ENCODE results near the gene ARL8B.
A peak's percentile ranks its signal among the peaks of the same experiment; 100 is the strongest.
"Not testable (repeated sequence)": the region's sequence is repeated elsewhere in the genome, so short reads cannot be mapped to it uniquely, and the experiment has no call there.

ARL8B gene

GRCh38 chr3:5122030-5122740 is at the start of gene ARL8B:
Gene ARL8B (plus strand): TSS chr3:5122292. CDS start chr3:5122466, 174 bp downstream.
- DNase-seq (ENCODE audit: low read depth) = peak; percentile 43

GRCh38 chr3:5073374-5074085 is 48.6 kb upstream of the ARL8B start:
- DNase-seq (ENCODE audit: low read depth) = no peak

DNA sequence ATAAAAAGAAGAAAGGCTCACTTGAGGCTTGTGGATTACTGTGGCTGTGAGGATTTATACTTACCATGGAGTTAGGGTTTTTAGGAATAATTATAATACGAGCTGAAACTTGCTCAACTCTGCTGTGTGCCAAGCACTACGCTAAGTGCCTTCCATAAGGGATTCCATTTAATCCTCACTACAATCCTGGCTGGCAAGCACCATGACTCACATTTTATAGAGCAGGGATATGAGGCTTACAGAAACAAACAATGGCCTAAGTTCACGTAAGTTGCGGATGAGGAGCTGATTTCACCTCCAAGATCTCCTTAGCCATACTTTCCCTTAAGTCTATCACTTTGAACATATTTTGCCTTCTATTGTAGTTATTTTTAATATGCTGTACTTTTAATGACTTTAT is 43.9 kb upstream of the ARL8B start:
- DNase-seq (ENCODE audit: low read depth) = no peak

- DNase-seq (ENCODE audit: low read depth) = no peak
Observed at GRCh38 chr3:5079761-5080160, 42.3 kb upstream of the ARL8B start.

DNA sequence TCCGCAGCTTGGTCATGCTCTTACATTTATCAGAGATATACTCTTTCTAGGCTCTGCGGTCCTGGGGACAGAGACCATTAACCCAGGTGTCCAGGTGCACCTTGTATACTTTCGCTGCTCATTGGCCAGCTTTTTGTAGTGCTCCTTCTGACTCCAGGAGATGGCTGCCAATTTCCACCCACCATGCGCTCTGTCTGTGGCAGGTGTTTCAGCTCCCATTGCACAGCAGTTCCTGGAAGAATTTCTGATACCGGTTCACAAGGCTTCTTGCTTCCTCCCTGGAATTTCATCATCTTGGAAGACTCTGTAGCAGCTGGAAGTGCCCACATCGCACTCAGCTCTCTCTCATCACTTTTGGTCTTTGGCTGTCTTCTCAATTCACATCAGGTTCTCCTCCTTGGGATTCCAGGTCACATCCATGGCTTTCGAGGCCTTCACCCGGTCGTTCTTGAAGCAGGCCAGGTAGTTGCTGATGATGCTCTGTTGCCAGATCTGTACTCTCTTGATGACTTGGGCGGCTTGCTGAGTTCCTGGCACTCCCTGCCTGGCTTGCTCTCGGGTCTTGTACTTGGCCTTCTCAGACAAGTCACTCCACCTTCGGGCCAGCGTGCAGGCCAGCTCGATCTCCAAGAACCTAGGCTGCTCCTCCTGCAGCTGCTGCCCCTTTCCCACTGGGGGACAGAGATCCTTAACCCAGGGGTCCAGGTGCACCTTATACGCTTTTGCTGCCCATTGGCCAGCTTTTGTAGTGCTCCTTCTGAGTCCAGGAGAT is 41.1 kb upstream of the ARL8B start:
- DNase-seq (ENCODE audit: low read depth) = no peak

DNA sequence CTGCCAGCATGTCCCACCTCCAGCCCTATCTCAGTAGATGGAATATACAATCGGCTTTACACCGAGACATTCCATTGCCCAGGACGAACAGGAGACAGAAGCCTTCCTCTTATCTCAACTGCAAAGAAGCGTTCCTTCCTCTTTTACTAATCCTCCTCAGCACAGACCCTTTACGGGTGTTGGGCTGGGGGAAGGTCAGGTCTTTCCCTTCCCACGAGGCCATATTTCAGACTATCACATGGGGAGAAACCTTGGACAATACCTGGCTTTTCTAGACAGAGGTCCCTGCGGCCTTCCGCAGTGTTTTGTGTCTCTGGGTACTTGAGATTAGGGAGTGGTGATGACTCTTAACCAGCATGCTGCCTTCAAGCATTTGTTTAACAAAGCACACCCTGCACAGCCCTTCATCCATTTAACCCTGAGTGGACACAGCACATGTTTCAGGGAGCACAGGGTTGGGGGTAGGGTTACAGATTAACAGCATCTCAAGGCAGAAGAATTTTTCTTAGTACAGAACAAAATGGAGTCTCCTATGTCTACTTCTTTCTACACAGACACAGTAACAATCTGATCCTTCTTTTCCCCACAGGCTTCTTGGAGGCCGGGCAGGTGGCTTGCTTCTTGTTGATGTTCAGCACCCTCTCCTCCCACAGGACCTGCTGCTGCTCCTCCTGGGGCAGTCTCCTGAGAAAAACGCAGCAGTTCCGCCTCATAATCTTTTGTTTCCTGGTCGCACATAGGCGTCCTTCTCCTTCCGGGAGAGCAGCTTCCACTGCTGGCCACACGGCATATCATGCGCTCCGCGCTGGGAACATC is 39.9 kb upstream of the ARL8B start:
- not testable (repeated sequence) for DNase-seq (ENCODE audit: low read depth)

- no peak for DNase-seq (ENCODE audit: low read depth)
Observed at GRCh38 chr3:5082789-5083115, 39.3 kb upstream of the ARL8B start.

- DNase-seq (ENCODE audit: low read depth) = no peak
Observed at GRCh38 chr3:5084224-5084623, 37.9 kb upstream of the ARL8B start.

DNA sequence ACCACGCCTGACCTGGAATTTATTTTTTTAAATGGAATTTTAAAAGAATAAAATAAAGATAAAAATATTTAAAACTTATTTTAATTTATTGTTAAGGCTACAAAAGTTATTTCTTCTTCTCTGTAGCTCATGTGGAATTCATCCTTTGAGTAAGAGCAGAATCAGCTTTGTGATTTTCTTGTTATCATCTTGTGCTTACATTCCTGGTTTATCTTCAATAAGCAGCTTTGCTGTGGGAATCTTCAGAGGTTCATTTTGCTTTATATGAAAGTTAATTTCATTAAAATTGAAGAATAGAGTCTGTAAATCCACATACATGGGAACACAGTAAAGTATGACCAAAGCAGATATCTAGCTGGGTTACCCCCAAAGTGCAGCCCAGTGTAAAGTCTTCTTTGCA is 35.4 kb upstream of the ARL8B start:
- no peak for DNase-seq (ENCODE audit: low read depth)

GRCh38 chr3:5087209-5087608 is 34.9 kb upstream of the ARL8B start:
- DNase-seq (ENCODE audit: low read depth) = no peak

DNA sequence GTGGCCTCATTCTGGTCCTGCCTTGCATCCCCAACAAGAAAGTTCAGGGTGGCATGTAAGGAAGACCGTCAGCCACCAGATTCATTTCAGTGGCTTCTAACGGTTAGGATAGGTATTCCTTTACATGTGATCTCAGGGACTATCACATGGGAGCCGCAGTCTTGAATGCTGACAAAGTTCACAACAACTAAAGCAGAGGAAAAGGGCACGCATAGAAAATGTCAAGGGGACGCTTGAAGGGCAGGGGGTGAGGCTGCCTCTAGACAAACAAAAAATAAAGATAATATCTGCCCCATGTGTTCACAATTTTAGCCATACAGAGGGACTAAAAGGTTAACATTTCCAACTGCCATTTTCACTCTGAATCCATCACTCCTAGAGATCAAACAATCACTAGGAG is 31.9 kb upstream of the ARL8B start:
- DNase-seq (ENCODE audit: low read depth) = no peak

DNA sequence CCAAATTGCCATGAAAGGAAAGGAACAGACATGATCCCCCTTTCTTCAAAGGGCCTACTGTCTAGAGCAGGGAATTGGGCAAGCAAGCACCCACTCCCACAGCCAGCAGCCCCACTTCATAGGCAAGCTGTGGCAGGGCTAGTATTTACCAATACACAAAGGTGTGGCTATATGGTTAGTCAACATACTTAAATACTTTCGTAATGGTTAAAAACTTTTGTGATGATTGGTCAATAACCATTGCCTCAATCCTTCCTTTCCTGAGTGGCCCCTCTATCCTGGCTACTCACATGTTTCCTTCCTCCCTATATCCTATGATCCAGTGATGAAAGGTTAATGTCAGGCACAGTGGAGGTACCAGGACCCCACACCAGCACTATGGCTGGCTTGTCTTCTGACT is 30.1 kb upstream of the ARL8B start:
- no peak for DNase-seq (ENCODE audit: low read depth)

DNA sequence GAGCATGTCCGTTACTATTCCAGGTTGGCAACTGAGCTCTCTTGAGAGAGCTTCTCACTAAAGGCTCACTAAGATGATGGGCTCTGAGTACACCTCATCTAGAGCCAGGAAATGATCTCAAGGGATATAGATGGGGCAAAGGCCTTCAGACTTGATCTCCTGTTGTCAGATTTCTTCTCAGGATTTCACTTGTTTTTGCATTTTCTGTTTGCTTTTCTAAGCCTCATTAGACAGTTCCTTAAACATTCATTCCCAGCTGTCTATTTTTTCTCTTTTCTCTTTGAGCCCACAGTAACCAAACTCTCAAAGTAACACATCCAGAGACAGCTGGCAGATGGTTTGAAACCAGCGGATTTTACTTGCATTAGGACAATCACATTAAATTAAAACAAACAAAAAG is 28.4 kb upstream of the ARL8B start:
- DNase-seq (ENCODE audit: low read depth) = no peak

DNA sequence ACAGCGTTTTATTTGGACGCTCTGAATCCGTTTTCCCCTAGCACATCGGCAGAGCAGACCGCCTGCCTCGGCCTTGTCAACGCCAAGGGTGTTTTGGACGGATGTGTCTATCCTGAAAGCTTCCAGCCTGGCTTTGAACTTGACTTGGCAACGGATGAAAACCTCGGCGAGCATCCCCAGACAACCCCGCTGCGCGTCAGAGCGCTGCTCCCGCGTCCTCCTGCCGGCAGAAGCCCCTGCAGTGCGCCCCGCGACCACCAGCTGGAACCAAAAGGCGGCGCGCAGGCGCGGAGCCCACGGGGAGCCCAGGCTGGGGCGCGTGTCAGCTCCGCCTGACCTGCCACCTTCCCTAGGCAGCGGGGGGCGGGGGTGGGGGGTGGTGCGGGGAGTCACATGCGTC is 26.2 kb upstream of the ARL8B start:
- no peak for DNase-seq (ENCODE audit: low read depth)

DNA sequence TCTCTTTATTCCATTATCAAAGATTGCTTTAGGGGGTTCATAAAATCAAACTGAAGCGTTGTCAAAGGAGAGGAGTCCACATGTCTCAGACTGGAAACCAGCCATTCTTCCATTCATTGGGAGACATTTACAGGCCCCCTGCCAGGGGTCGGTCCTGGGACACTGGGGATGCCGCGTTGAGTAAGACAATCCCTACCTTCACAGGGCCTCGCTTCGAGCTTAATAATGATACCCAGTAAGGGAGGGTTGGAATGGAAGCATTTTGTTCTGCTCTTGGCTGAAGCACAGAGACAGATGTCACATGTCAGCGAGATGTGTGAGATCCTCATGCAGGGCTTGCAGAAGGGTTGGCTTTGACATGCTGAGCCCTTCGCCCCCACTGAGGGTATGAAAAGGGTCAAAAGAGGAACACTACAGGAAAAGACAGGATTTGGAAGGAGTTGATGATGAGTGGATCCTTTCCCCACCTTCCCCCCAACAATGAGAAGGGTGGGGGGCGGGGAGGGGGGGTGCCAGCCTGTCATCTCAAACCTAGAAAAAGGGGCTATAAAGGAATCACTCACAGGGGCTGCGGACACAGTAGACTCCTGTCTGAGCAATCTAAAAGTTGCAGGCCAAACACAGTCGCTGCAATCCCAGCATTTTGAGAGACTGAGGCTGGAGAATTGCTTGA is 25.6 kb upstream of the ARL8B start:
- no peak for DNase-seq (ENCODE audit: low read depth)

DNA sequence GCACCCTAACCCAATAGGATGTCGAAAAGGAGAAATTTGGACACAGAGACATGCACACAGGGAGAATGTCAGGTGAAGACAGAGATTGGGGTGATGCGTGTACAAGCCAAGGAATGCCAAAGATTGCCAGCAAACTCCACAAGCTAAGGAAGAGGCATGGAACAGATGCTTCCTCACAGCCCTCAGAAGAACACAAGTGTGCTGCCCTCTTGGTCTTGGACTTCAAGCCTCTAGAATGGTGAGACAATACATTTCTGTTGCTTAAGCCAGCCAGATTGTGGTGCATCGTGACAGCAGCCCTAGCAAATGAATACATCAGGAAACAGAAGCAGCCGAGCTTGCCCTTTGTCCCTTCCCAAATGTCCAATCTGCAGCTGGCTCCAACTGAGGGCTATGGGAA is 23.7 kb upstream of the ARL8B start:
- no peak for DNase-seq (ENCODE audit: low read depth)

DNA sequence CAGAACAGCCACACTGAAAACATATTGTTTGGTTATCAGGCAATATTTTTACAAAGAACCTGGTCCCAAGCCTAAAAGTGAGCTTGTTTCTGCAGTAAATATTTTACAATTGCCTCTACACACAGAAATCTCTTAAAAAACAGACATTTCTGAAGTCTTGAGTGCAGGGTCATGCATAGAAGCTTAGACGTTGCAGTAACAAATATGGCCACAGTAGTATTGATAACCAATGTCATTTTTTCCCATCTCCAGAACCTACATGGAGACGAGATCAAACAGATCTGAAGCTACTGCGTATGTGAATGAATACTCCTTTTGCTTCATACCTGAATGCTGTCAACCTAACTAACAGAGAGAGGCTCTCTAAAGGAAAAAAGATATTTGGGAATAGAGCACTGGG is 19.6 kb upstream of the ARL8B start:
- no peak for DNase-seq (ENCODE audit: low read depth)

DNA sequence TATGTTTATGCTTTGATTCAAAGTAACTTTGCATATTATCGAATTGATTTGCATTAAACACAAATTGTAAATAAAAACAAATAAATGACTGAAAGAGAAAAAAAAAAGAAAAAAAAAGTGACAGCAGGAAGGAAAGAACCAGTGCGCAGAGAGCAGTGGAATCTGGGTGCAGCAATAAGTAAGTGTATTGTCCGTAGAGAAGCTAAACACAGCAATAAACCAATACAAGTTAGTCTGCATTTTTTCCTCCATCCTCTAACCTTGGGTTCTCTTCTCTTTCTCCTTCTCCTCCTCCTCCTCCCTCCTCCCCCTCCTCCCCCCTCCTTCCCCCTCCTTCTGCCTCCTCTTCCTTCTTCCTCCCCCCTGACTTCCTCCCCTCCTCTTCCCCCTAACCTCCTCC is 18.3 kb upstream of the ARL8B start:
- no peak for DNase-seq (ENCODE audit: low read depth)

DNA sequence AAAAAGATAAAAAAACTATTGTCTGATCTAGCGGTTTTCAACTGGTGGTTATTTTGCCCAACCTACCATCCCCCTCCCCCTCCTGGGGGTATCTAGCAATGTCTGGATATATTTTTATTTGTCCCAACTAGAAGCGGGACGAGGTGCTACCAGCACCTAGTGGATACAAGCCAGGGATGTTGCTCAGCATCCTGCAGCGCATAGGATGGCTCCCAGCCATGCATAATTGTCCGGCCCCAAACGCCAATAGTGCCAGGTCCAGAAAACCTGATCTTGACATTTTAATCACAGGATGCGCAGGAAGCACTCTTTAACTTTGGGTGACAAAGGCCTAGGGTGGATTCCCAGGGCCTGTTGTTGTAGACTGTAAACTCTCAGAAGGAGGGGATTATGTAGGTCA is 17.0 kb upstream of the ARL8B start:
- no peak for DNase-seq (ENCODE audit: low read depth)

DNA sequence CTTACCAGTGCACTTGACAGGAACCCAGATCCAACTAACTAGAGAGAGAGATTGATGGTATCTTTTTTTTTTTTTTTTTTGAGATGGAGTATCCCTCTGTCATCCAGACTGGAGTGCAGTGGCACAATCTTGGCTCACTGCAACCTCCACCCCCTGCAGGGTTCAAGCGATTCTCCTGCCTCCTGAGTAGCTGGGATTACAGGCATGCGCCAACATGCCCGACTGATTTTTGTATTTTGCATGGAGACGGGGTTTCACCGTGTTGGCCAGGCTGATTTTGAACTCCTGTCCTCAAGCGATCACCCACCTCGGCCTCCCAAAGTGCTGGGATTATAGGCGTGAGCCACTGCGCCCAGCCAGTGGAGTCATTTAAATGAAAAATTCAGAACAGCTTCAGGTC is 15.7 kb upstream of the ARL8B start:
- not testable (repeated sequence) for DNase-seq (ENCODE audit: low read depth)

GRCh38 chr3:5106933-5107334 is 15.2 kb upstream of the ARL8B start:
- not testable (repeated sequence) for DNase-seq (ENCODE audit: low read depth)

GRCh38 chr3:5110337-5110736 is 11.8 kb upstream of the ARL8B start:
- DNase-seq (ENCODE audit: low read depth) = no peak
